HEK293 (cell line): ENCODE measurements around the gene ARMH3.

Experiments
- CTCF ChIA-PET: fragments of 350-600 bp; formaldehyde crosslinking; extraction: SDS; loops from one replicate; lab custom pipeline; 2021; ENCODE audit warnings: antibody characterized with exemption; lab: Yijun Ruan, JAX
- POLR2A ChIA-PET: fragments of 300-600 bp; formaldehyde crosslinking; extraction: SDS; loops from one replicate; lab custom pipeline; 2020; ENCODE audit warnings: antibody characterized with exemption, inconsistent platforms; lab: Yijun Ruan, JAX
- H3K27ac ChIP-seq: fragments of 200-500 bp; sonication (Bioruptor generic); 2 replicates; pipeline ENCODE4 v1.5.1; 2014; ENCODE audit warnings: low read depth, low read length, control low read depth, inconsistent platforms; ENCODE audit errors: extremely low read depth
- H3K36me3 ChIP-seq, 2 experiments: fragments of 200-500 bp in 1 of 2; sonication (Bioruptor generic) in 1 of 2; 1 replicate in 1 of 2; 2 replicates in 1 of 2; pipeline ENCODE4 v1.5.1; 2014 to 2017; ENCODE audit warnings: inconsistent platforms in 2 of 2, low read length in 2 of 2; ENCODE audit not compliant: control insufficient read depth in 2 of 2, insufficient read depth in 1 of 2
- H3K4me1 ChIP-seq: fragments of 200-500 bp; sonication (Bioruptor generic); 2 replicates; pipeline ENCODE4 v1.5.1; 2014; ENCODE audit warnings: mild to moderate bottlenecking, low read length, inconsistent platforms; ENCODE audit not compliant: control insufficient read depth, insufficient read depth
- H3K4me3 ChIP-seq: 2 replicates; pipeline ENCODE4 v1.5.1; 2011; ENCODE audit warnings: low read depth, mild to moderate bottlenecking, control low read depth, low read length, moderate library complexity
- H3K9me3 ChIP-seq: fragments of 200-500 bp; sonication (Bioruptor generic); 2 replicates; pipeline ENCODE4 v1.5.1; 2014; ENCODE audit warnings: low read depth, low read length, inconsistent platforms; ENCODE audit not compliant: control insufficient read depth, insufficient read depth
- PRDM1 ChIP-seq: fragments of 450-650 bp; formaldehyde crosslinking; IDR thresholded peaks from 2 replicates; pipeline ENCODE4; 2016; ENCODE audit warnings: missing biosample characterization, missing genetic modification characterization
- SALL2 ChIP-seq: fragments of 450-650 bp; formaldehyde crosslinking; IDR thresholded peaks from 2 replicates; pipeline ENCODE4 v1.5.0; 2017; ENCODE audit warnings: missing biosample characterization, mild to moderate bottlenecking, missing genetic modification characterization, borderline replicate concordance
- SETDB1 ChIP-seq: IDR thresholded peaks from one replicate; pipeline ENCODE4 v1.6.1; 2017; ENCODE audit warnings: mild to moderate bottlenecking, low read length, moderate library complexity, mixed read lengths; ENCODE audit not compliant: insufficient read length
- SP7 ChIP-seq: fragments of 450-650 bp; formaldehyde crosslinking; IDR thresholded peaks from 2 replicates; pipeline ENCODE4 v1.5.1; 2016; ENCODE audit warnings: missing biosample characterization, missing genetic modification characterization
- ZBTB17 ChIP-seq: fragments of 450-650 bp; formaldehyde crosslinking; IDR thresholded peaks from 2 replicates; pipeline ENCODE4 v1.5.1; 2016; ENCODE audit warnings: missing biosample characterization, missing genetic modification characterization
- ZBTB21 ChIP-seq: fragments of 450-650 bp; formaldehyde crosslinking; IDR thresholded peaks from 2 replicates; pipeline ENCODE4 v1.5.1; 2017; ENCODE audit warnings: missing biosample characterization, missing genetic modification characterization
- ZEB2 ChIP-seq: fragments of 450-650 bp; formaldehyde crosslinking; IDR thresholded peaks from 2 replicates; pipeline ENCODE4 v1.5.1; 2016; ENCODE audit warnings: missing biosample characterization, missing genetic modification characterization
- ZFP37 ChIP-seq: fragments of 450-650 bp; formaldehyde crosslinking; IDR thresholded peaks from 2 replicates; pipeline ENCODE4 v1.5.1; 2016; ENCODE audit warnings: missing biosample characterization, missing genetic modification characterization
- ZNF202 ChIP-seq: fragments of 450-650 bp; formaldehyde crosslinking; IDR thresholded peaks from 2 replicates; pipeline ENCODE4 v1.5.1; 2016; ENCODE audit warnings: missing biosample characterization, missing genetic modification characterization, borderline replicate concordance
- ZNF239 ChIP-seq: fragments of 450-650 bp; formaldehyde crosslinking; IDR thresholded peaks from 2 replicates; pipeline ENCODE4 v1.5.1; 2016; ENCODE audit warnings: missing biosample characterization, missing genetic modification characterization
- ZNF24 ChIP-seq: fragments of 450-650 bp; formaldehyde crosslinking; IDR thresholded peaks from 2 replicates; pipeline ENCODE4 v1.5.1; 2016; ENCODE audit warnings: missing biosample characterization, missing genetic modification characterization
- ZNF335 ChIP-seq: fragments of 450-650 bp; formaldehyde crosslinking; conservative IDR thresholded peaks from 2 replicates; pipeline ENCODE4 v1.5.1; 2016; ENCODE audit warnings: missing biosample characterization, missing genetic modification characterization
- ZNF354C ChIP-seq: fragments of 450-650 bp; formaldehyde crosslinking; IDR thresholded peaks from 2 replicates; pipeline ENCODE4 v1.5.1; 2016; ENCODE audit warnings: missing biosample characterization, missing genetic modification characterization, low read depth, borderline replicate concordance
- ZNF629 ChIP-seq: fragments of 450-650 bp; formaldehyde crosslinking; IDR thresholded peaks from 2 replicates; pipeline ENCODE4 v1.5.1; 2017; ENCODE audit warnings: missing biosample characterization, missing genetic modification characterization
- ZNF670 ChIP-seq: fragments of 450-650 bp; formaldehyde crosslinking; IDR thresholded peaks from 2 replicates; pipeline ENCODE4 v1.5.1; 2016; ENCODE audit warnings: missing biosample characterization, missing genetic modification characterization, low read depth
- ZNF791 ChIP-seq: fragments of 450-650 bp; formaldehyde crosslinking; IDR thresholded peaks from 2 replicates; pipeline ENCODE4 v1.5.1; 2016; ENCODE audit warnings: missing biosample characterization, missing genetic modification characterization
- ZNF843 ChIP-seq: fragments of 450-650 bp; formaldehyde crosslinking; IDR thresholded peaks from 2 replicates; pipeline ENCODE4 v1.5.1; 2016; ENCODE audit warnings: missing biosample characterization, missing genetic modification characterization
- TF ChIP-seq, protein P1 (sequence below): fragments of 450-650 bp; formaldehyde crosslinking; IDR thresholded peaks from 2 replicates; pipeline ENCODE4 v1.5.1; 2016; ENCODE audit warnings: missing biosample characterization, missing genetic modification characterization
- TF ChIP-seq, protein P2 (sequence below): fragments of 450-650 bp; formaldehyde crosslinking; IDR thresholded peaks from 2 replicates; pipeline ENCODE4 v1.5.1; 2017; ENCODE audit warnings: missing biosample characterization, missing genetic modification characterization
- TF ChIP-seq, protein P3 (sequence below): fragments of 450-650 bp; formaldehyde crosslinking; IDR thresholded peaks from 2 replicates; pipeline ENCODE4 v1.5.1; 2016; ENCODE audit warnings: missing biosample characterization, missing genetic modification characterization
- TF ChIP-seq, protein P4 (sequence below): fragments of 450-650 bp; formaldehyde crosslinking; IDR thresholded peaks from 2 replicates; pipeline ENCODE4 v1.5.1; 2016; ENCODE audit warnings: missing biosample characterization, missing genetic modification characterization, borderline replicate concordance
- TF ChIP-seq, protein P5 (sequence below): sonication (generic); formaldehyde crosslinking; IDR thresholded peaks from 2 replicates; pipeline ENCODE4 v1.8.1; 2022; ENCODE audit warnings: mild to moderate bottlenecking, moderate library complexity, missing genetic modification reagents

The ARMH3 gene

DNA sequence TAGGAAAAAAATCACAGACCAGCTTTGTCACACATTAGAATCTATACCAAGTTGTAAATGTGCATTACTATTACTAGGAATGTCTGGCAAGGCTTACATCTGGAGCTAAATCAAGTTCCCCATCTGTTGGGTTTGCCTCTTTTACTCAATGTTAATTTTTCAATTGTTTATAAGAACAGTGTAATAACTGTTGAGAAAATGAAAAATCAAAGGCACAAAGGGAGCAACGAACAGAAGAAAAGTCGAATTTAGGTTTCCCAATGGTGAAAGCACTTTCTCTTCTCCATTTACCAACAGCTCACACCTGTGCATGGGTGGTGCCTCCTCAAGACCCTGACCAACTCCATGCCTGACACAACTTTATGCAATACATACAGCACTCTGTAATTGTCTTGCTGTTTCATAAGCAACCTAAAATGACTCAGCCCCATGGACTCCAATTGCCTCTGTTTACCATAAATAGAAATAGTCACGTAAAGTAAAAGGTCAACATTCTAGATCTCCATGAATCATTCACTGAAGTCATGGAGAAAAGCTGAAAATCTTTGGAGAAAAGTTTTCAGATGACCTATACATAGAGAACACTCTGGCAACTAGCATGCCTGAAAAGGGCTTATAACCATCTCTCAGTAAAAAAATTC lies 116.8 kb downstream of the ARMH3 start:
- Histone ChIP-seq H3K27ac (no peak overlapping the region), H3K9me3 (no peaks in the 10 kb centered on the region), H3K4me3 (no peak overlapping the region), H3K4me1 (peaks cover 9% of the 10 kb centered on the region), H3K36me3 (peaks cover 0 to 3% of the 10 kb centered on the region in 2 experiments; a peak in 2 of 3 replicates)
- ChIA-PET POLR2A (interaction anchor here (0.7 to 1.1 kb wide), 2 partner anchors 23 to 54 kb away, joined by 3 read pairs; no protein-coding TSS in a partner anchor), CTCF (interaction anchor here (1.1 to 1.4 kb wide), 2 partner anchors 9 to 99 kb away, joined by 3 read pairs; no protein-coding TSS in a partner anchor)
- peak; percentile 36; the same call in 1 of the 2 replicates for TF ChIP-seq SP7 (tag by site-specific recombination)
- peak; percentile 72; the same call in 1 of the 2 replicates for TF ChIP-seq ZNF629 (tag by site-specific recombination)
- TF ChIP-seq ZNF354C (tag by site-specific recombination), result no peak
- peak; percentile 72 for TF ChIP-seq PRDM1
- TF ChIP-seq SETDB1, result no peak
- TF ChIP-seq ZNF843 (tag by site-specific recombination), result no peak
- TF ChIP-seq ZNF202, result no peak
- no peak for TF ChIP-seq ZNF670 (tag by site-specific recombination)
- TF ChIP-seq ZEB2 (tag by site-specific recombination), result peak; percentile 48; the same call in 1 of the 2 replicates
- TF ChIP-seq ZBTB21 (tag by site-specific recombination), result no peak
- TF ChIP-seq ZNF239 (tag by site-specific recombination), result no peak
- no peak for TF ChIP-seq ZNF791 (tag by site-specific recombination)
- TF ChIP-seq, protein P1, sequence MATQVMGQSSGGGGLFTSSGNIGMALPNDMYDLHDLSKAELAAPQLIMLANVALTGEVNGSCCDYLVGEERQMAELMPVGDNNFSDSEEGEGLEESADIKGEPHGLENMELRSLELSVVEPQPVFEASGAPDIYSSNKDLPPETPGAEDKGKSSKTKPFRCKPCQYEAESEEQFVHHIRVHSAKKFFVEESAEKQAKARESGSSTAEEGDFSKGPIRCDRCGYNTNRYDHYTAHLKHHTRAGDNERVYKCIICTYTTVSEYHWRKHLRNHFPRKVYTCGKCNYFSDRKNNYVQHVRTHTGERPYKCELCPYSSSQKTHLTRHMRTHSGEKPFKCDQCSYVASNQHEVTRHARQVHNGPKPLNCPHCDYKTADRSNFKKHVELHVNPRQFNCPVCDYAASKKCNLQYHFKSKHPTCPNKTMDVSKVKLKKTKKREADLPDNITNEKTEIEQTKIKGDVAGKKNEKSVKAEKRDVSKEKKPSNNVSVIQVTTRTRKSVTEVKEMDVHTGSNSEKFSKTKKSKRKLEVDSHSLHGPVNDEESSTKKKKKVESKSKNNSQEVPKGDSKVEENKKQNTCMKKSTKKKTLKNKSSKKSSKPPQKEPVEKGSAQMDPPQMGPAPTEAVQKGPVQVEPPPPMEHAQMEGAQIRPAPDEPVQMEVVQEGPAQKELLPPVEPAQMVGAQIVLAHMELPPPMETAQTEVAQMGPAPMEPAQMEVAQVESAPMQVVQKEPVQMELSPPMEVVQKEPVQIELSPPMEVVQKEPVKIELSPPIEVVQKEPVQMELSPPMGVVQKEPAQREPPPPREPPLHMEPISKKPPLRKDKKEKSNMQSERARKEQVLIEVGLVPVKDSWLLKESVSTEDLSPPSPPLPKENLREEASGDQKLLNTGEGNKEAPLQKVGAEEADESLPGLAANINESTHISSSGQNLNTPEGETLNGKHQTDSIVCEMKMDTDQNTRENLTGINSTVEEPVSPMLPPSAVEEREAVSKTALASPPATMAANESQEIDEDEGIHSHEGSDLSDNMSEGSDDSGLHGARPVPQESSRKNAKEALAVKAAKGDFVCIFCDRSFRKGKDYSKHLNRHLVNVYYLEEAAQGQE, result no peak
- TF ChIP-seq, protein P2, sequence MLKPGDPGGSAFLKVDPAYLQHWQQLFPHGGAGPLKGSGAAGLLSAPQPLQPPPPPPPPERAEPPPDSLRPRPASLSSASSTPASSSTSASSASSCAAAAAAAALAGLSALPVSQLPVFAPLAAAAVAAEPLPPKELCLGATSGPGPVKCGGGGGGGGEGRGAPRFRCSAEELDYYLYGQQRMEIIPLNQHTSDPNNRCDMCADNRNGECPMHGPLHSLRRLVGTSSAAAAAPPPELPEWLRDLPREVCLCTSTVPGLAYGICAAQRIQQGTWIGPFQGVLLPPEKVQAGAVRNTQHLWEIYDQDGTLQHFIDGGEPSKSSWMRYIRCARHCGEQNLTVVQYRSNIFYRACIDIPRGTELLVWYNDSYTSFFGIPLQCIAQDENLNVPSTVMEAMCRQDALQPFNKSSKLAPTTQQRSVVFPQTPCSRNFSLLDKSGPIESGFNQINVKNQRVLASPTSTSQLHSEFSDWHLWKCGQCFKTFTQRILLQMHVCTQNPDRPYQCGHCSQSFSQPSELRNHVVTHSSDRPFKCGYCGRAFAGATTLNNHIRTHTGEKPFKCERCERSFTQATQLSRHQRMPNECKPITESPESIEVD (tag by site-specific recombination), result peak; percentile 47; the same call in 1 of the 2 replicates
- TF ChIP-seq SALL2 (tag by site-specific recombination), result no peak
- TF ChIP-seq ZNF24, result 0 out of 2 replicates have a peak, but pooled peaks have one; percentile 27
- TF ChIP-seq ZFP37 (tag by site-specific recombination), result no peak
- TF ChIP-seq ZBTB17 (tag by site-specific recombination), result peak; percentile 77
- TF ChIP-seq, protein P3, sequence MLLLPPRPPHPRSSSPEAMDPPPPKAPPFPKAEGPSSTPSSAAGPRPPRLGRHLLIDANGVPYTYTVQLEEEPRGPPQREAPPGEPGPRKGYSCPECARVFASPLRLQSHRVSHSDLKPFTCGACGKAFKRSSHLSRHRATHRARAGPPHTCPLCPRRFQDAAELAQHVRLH (tag by site-specific recombination), result no peak
- TF ChIP-seq, protein P4, sequence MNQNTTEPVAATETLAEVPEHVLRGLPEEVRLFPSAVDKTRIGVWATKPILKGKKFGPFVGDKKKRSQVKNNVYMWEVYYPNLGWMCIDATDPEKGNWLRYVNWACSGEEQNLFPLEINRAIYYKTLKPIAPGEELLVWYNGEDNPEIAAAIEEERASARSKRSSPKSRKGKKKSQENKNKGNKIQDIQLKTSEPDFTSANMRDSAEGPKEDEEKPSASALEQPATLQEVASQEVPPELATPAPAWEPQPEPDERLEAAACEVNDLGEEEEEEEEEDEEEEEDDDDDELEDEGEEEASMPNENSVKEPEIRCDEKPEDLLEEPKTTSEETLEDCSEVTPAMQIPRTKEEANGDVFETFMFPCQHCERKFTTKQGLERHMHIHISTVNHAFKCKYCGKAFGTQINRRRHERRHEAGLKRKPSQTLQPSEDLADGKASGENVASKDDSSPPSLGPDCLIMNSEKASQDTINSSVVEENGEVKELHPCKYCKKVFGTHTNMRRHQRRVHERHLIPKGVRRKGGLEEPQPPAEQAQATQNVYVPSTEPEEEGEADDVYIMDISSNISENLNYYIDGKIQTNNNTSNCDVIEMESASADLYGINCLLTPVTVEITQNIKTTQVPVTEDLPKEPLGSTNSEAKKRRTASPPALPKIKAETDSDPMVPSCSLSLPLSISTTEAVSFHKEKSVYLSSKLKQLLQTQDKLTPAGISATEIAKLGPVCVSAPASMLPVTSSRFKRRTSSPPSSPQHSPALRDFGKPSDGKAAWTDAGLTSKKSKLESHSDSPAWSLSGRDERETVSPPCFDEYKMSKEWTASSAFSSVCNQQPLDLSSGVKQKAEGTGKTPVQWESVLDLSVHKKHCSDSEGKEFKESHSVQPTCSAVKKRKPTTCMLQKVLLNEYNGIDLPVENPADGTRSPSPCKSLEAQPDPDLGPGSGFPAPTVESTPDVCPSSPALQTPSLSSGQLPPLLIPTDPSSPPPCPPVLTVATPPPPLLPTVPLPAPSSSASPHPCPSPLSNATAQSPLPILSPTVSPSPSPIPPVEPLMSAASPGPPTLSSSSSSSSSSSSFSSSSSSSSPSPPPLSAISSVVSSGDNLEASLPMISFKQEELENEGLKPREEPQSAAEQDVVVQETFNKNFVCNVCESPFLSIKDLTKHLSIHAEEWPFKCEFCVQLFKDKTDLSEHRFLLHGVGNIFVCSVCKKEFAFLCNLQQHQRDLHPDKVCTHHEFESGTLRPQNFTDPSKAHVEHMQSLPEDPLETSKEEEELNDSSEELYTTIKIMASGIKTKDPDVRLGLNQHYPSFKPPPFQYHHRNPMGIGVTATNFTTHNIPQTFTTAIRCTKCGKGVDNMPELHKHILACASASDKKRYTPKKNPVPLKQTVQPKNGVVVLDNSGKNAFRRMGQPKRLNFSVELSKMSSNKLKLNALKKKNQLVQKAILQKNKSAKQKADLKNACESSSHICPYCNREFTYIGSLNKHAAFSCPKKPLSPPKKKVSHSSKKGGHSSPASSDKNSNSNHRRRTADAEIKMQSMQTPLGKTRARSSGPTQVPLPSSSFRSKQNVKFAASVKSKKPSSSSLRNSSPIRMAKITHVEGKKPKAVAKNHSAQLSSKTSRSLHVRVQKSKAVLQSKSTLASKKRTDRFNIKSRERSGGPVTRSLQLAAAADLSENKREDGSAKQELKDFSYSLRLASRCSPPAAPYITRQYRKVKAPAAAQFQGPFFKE (tag by site-specific recombination), result no peak
- TF ChIP-seq, protein P5, sequence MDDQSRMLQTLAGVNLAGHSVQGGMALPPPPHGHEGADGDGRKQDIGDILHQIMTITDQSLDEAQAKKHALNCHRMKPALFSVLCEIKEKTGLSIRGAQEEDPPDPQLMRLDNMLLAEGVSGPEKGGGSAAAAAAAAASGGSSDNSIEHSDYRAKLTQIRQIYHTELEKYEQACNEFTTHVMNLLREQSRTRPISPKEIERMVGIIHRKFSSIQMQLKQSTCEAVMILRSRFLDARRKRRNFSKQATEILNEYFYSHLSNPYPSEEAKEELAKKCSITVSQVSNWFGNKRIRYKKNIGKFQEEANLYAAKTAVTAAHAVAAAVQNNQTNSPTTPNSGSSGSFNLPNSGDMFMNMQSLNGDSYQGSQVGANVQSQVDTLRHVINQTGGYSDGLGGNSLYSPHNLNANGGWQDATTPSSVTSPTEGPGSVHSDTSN (CRISPR knock-in tag), result no peak
- no peak for TF ChIP-seq ZNF335 (tag by site-specific recombination)
